ENCODE results near the gene GDPD5. TPM values are rescaled to one million over a fixed set of nuclear protein-coding genes. Genes with fewer than 3 reads are reported as not detected.

GDPD5 gene
- total RNA-seq, 3 donors from 2014 or later (not counting 1 experiment from before 2014, with no cell fraction given), result 49.7 to 95.2 (median 60.2) TPM

- Mint-ChIP-seq H3K36me3 (no peaks in the 10 kb centered on the region), H3K27me3 (ENCODE audit: low read depth in 2 of 2) (peaks cover 18% of the 10 kb centered on the region in 2 donors), H3K4me1 (peaks cover 52 to 79% of the 10 kb centered on the region in 2 donors), H3K27ac (no peak overlapping the region), H3K4me3 (no peak overlapping the region), H3K9me3 (no peaks in the 10 kb centered on the region)
- H3K4me3 ChIP-seq (ENCODE audit: low read length), result no peak overlapping the region
- no peaks in the 10 kb centered on the region for H3K36me3 ChIP-seq (ENCODE audit: control insufficient read depth, insufficient read depth, low read length)
- no peak overlapping the region for H3K27ac ChIP-seq (ENCODE audit: low read length)
- WGBS (ENCODE audit: insufficient coverage), result 89% methylated on average over 1 of the region's 1 CpG
- H3K9me3 ChIP-seq (ENCODE audit: control insufficient read depth, insufficient read depth, low read length), result no peaks in the 10 kb centered on the region
- no peak for TF ChIP-seq CTCF (IDR thresholded peaks at IDR 0.05)
- no peak for DNase-seq
- no peaks in the 10 kb centered on the region for H3K27me3 ChIP-seq (ENCODE audit: control insufficient read depth, insufficient read depth, low read length)
- intact Hi-C loops (cut with micrococcal nuclease), result loop anchor here (2.0 kb wide), 1 partner anchor 253 kb away; no protein-coding TSS in a partner anchor
- peaks cover 52% of the 10 kb centered on the region for H3K4me1 ChIP-seq (ENCODE audit: control insufficient read depth, insufficient read depth, low read length)
- no peak for ATAC-seq
Observed at GRCh38 chr11:75533896-75534258, 8.1 kb upstream of the GDPD5 start.

- H3K4me3 Mint-ChIP-seq, result no peak overlapping the region
- Histone ChIP-seq H3K27me3 (ENCODE audit: control insufficient read depth, insufficient read depth, low read length) (no peaks in the 10 kb centered on the region), H3K4me3 (ENCODE audit: low read length) (no peak overlapping the region), H3K36me3 (ENCODE audit: control insufficient read depth, insufficient read depth, low read length) (no peaks in the 10 kb centered on the region), H3K4me1 (ENCODE audit: control insufficient read depth, insufficient read depth, low read length) (peaks cover 39% of the 10 kb centered on the region), H3K9me3 (ENCODE audit: control insufficient read depth, insufficient read depth, low read length) (no peaks in the 10 kb centered on the region), H3K27ac (ENCODE audit: low read length) (no peak overlapping the region)
- peak; percentile 97 for TF ChIP-seq CTCF (IDR thresholded peaks at IDR 0.05)
- WGBS (ENCODE audit: insufficient coverage), result 64% methylated on average over 6 of the region's 7 CpGs
- H3K4me1 Mint-ChIP-seq, result peaks cover 37 to 66% of the 10 kb centered on the region in 2 donors
- DNase-seq (peak; percentile 77 to 90), ATAC-seq (peak; percentile 43 to 67 (median 52))
- no peaks in the 10 kb centered on the region for H3K9me3 Mint-ChIP-seq
- H3K36me3 Mint-ChIP-seq, result no peaks in the 10 kb centered on the region
- peaks cover 13 to 18% of the 10 kb centered on the region in 2 donors for H3K27me3 Mint-ChIP-seq (ENCODE audit: low read depth in 2 of 2)
- intact Hi-C loops (cut with micrococcal nuclease), result loop anchor here (1.0 to 2.0 kb wide), 3 partner anchors 87 to 252 kb away; no protein-coding TSS in a partner anchor
- no peak overlapping the region for H3K27ac Mint-ChIP-seq
Observed at GRCh38 chr11:75532200-75533048, 6.7 kb upstream of the GDPD5 start.

- H3K4me1 ChIP-seq (ENCODE audit: control insufficient read depth, insufficient read depth, low read length), result peaks cover 32% of the 10 kb centered on the region
- no peak for ATAC-seq
- peak overlapping the region in 1 of 2 donors; percentile 65 for H3K27ac Mint-ChIP-seq
Observed at GRCh38 chr11:75531325-75531724, 5.6 kb upstream of the GDPD5 start.

More at GRCh38 chr11:75531325-75531724, 5.6 kb upstream of the GDPD5 start:
- Mint-ChIP-seq H3K9me3 (no peaks in the 10 kb centered on the region), H3K27me3 (ENCODE audit: low read depth in 2 of 2) (peaks cover 13 to 18% of the 10 kb centered on the region in 2 donors), H3K4me1 (peaks cover 26 to 62% of the 10 kb centered on the region in 2 donors), H3K36me3 (no peaks in the 10 kb centered on the region), H3K4me3 (no peak overlapping the region)
- no peak for DNase-seq
- no peak overlapping the region for H3K4me3 ChIP-seq (ENCODE audit: low read length)
- H3K36me3 ChIP-seq (ENCODE audit: control insufficient read depth, insufficient read depth, low read length), result no peaks in the 10 kb centered on the region
- intact Hi-C loops (cut with micrococcal nuclease), result no loop called here
- no peak overlapping the region for H3K27ac ChIP-seq (ENCODE audit: low read length)
- no peak for TF ChIP-seq CTCF (IDR thresholded peaks at IDR 0.05)
- WGBS (ENCODE audit: insufficient coverage), result 83% methylated on average over 4 of the region's 4 CpGs
- H3K27me3 ChIP-seq (ENCODE audit: control insufficient read depth, insufficient read depth, low read length), result no peaks in the 10 kb centered on the region
- H3K9me3 ChIP-seq (ENCODE audit: control insufficient read depth, insufficient read depth, low read length), result no peaks in the 10 kb centered on the region

All from natural killer cell (primary cell).